HL-60 (cell line): Measurements from ENCODE around the gene FBXW9.

Source experiments
- DNase-seq, 2 experiments: peaks; one replicate each; pipeline ENCODE4 v3.0.0-alpha.2; 2010 to 2020; ENCODE audit warnings: low read depth in 1 of 2, low spot score in 1 of 2
- H3K27ac ChIP-seq: fragments of 250-450 bp; sonication (Bioruptor Pico); replicated peaks from 2 replicates; pipeline ENCODE4 v1.5.1; 2020; ENCODE audit warnings: mild to moderate bottlenecking, moderate library complexity
- H3K27me3 ChIP-seq: fragments of 250-450 bp; sonication (Bioruptor Pico); 2 replicates; pipeline ENCODE4 v1.5.1; 2021; ENCODE audit warnings: mild to moderate bottlenecking, moderate library complexity; ENCODE audit not compliant: insufficient read depth, poor library complexity, severe bottlenecking
- H3K4me3 ChIP-seq: replicated peaks from 2 replicates; pipeline ENCODE4 v1.5.1; 2011; ENCODE audit warnings: mild to moderate bottlenecking, control low read depth, low read length; ENCODE audit not compliant: insufficient read depth
- GABPA ChIP-seq: IDR thresholded peaks from 2 replicates; pipeline ENCODE4 v1.6.1; 2012; ENCODE audit warnings: low read depth
- POLR2AphosphoS5 ChIP-seq: IDR thresholded peaks from 2 replicates; pipeline ENCODE4 v1.6.1; 2012; ENCODE audit warnings: low read depth
- SPI1 ChIP-seq: IDR thresholded peaks from 2 replicates; pipeline ENCODE4 v1.6.1; 2012; ENCODE audit warnings: low read depth, mild to moderate bottlenecking, borderline replicate concordance
- TF ChIP-seq, protein P1 (sequence below): IDR thresholded peaks from one replicate; pipeline ENCODE4 v1.5.1; 2011; ENCODE audit warnings: low read length, control low read depth, inconsistent platforms; ENCODE audit not compliant: insufficient read depth
- TF ChIP-seq, protein P2 (sequence below): IDR thresholded peaks from 2 replicates; pipeline ENCODE4 v1.6.1; 2012; ENCODE audit warnings: low read depth; ENCODE audit not compliant: insufficient replicate concordance

Gene FBXW9

DNA sequence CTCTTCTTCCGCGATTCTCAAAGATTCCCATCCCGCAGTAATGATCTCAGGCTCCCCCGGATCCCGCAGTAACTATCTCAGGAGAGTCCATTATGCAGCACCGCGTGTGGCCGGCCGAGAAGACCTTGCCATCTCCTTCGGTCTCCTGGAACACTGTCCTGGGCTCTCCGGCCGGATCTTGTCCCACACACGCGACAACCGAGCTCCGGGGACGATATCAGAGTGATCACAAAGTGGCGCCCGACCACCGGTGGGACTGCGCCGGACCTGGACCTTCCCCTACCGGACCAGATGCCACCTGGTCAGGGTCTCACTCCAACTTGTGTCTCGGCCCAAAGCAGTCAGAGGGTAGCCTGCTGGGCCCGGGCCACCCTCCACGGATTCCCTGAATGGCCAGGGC, 53.9 kb downstream of the FBXW9 start:
- Histone ChIP-seq H3K4me3 (no peak overlapping the region), H3K27me3 (no peaks in the 10 kb centered on the region), H3K27ac (no peak overlapping the region)
- TF ChIP-seq, protein P1, sequence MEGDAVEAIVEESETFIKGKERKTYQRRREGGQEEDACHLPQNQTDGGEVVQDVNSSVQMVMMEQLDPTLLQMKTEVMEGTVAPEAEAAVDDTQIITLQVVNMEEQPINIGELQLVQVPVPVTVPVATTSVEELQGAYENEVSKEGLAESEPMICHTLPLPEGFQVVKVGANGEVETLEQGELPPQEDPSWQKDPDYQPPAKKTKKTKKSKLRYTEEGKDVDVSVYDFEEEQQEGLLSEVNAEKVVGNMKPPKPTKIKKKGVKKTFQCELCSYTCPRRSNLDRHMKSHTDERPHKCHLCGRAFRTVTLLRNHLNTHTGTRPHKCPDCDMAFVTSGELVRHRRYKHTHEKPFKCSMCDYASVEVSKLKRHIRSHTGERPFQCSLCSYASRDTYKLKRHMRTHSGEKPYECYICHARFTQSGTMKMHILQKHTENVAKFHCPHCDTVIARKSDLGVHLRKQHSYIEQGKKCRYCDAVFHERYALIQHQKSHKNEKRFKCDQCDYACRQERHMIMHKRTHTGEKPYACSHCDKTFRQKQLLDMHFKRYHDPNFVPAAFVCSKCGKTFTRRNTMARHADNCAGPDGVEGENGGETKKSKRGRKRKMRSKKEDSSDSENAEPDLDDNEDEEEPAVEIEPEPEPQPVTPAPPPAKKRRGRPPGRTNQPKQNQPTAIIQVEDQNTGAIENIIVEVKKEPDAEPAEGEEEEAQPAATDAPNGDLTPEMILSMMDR = no peak
- TF ChIP-seq POLR2AphosphoS5 (no peak), SPI1 (no peak), GABPA (no peak)
- TF ChIP-seq, protein P2, sequence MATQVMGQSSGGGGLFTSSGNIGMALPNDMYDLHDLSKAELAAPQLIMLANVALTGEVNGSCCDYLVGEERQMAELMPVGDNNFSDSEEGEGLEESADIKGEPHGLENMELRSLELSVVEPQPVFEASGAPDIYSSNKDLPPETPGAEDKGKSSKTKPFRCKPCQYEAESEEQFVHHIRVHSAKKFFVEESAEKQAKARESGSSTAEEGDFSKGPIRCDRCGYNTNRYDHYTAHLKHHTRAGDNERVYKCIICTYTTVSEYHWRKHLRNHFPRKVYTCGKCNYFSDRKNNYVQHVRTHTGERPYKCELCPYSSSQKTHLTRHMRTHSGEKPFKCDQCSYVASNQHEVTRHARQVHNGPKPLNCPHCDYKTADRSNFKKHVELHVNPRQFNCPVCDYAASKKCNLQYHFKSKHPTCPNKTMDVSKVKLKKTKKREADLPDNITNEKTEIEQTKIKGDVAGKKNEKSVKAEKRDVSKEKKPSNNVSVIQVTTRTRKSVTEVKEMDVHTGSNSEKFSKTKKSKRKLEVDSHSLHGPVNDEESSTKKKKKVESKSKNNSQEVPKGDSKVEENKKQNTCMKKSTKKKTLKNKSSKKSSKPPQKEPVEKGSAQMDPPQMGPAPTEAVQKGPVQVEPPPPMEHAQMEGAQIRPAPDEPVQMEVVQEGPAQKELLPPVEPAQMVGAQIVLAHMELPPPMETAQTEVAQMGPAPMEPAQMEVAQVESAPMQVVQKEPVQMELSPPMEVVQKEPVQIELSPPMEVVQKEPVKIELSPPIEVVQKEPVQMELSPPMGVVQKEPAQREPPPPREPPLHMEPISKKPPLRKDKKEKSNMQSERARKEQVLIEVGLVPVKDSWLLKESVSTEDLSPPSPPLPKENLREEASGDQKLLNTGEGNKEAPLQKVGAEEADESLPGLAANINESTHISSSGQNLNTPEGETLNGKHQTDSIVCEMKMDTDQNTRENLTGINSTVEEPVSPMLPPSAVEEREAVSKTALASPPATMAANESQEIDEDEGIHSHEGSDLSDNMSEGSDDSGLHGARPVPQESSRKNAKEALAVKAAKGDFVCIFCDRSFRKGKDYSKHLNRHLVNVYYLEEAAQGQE = no peak
- no peak for DNase-seq

DNA sequence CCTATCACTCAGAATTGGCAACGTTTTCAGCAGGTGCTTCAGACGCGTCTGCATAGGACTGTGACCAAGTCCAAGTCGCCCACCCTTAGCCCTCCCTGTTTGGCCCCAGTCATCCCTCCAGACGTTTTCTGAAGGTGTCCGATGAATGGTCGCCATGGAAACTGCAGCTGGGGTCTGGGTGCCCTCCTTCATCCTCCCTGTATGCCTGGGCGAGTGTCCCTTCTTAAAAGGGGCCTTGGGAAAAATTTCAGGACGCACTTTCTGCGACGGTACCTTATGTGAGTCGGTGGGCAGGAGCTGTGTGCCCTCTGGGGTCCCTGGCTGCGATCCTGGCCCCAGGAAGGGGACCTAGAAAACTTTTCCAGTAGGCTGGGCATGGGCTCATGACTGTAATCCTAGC, 55.0 kb downstream of the FBXW9 start:
- Histone ChIP-seq H3K27me3 (no peaks in the 10 kb centered on the region), H3K27ac (no peak overlapping the region), H3K4me3 (no peak overlapping the region)
- TF ChIP-seq, protein P1 = no peak
- TF ChIP-seq POLR2AphosphoS5 = no peak
- TF ChIP-seq SPI1 = no peak
- no peak for DNase-seq

DNA sequence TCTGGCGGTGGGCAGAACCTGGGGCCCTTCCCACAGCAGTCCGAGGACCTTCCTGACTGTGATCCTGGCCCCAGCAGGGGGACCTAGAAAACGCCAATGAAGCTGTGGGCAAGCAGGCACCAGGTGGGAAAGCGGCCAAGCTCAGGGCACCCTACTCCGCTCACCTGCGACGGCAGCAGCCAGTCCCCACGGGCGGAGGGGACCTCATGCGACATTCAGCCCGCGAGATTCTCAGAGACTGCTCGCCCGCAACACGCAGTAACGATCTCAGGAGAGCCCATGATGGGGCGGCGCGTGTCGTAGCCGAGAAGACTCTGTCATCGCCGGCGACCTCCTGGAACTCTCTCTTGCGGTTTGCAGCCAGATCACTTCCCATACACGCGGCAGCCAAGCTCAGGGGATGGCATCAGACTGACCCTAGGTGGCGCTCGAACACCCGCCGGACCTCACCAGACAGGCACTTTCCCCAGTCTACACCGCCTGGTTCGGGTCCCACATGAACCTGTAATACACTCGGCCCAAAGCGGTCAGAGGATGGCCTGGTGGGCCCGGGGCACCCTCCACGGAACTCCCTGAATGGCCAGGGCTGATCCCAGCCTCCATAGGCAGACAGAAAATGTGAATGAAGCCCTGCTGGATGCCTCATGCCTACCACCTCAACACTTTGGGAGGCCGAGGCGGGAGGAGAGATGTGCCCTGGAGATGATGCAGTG, 56.4 kb downstream of the FBXW9 start:
- H3K27me3 ChIP-seq = no peaks in the 10 kb centered on the region
- DNase-seq = peak; percentile 59 to 91
- H3K27ac ChIP-seq = no peak overlapping the region
- no peak overlapping the region for H3K4me3 ChIP-seq
- TF ChIP-seq, protein P2 = no peak
- TF ChIP-seq, protein P1 = peak; percentile 75
